H1 (cell line): ENCODE data around the gene ASS1. TPM values are rescaled to one million over a fixed set of nuclear protein-coding genes. Genes with fewer than 3 reads are reported as not detected.

Experiments used
- CTCF ChIA-PET: fragments of 300-600 bp; sonication (Branson Sonifier 250); formaldehyde crosslinking; loops from one replicate; lab custom pipeline; 2021; ENCODE audit not compliant: partially characterized antibody; lab: Charles Lee
- POLR2A ChIA-PET: fragments of 300-600 bp; sonication (Branson Sonifier 250); formaldehyde crosslinking; loops from one replicate; lab custom pipeline; 2021; ENCODE audit warnings: inconsistent platforms; ENCODE audit not compliant: partially characterized antibody; lab: Charles Lee
- DNase-seq, 2 experiments: peaks; one replicate each; pipeline versions ENCODE4 v3.0.0 to v3.0.0-alpha.2; 2010 to 2022; ENCODE audit warnings: low spot score in 2 of 2, low read depth in 1 of 2, mixed read lengths in 1 of 2
- FAIRE-seq: peaks from 2 replicates; lab custom pipeline; 2011; peaks lifted over from hg19 to GRCh38; lab: Jason Lieb, UNC
- H2AFZ ChIP-seq: 2 replicates; pipeline ENCODE4 v1.8.1; 2012; ENCODE audit warnings: low read length, inconsistent platforms
- H2AK5ac ChIP-seq: 2 replicates; pipeline ENCODE4 v1.6.1; 2013; ENCODE audit warnings: low read depth, low read length
- H2BK120ac ChIP-seq: replicated peaks from 2 replicates; pipeline ENCODE3; 2013; ENCODE audit warnings: low read depth, low read length, inconsistent platforms
- H2BK12ac ChIP-seq: 2 replicates; pipeline ENCODE4 v1.6.1; 2013; ENCODE audit warnings: low read depth, low read length
- H2BK15ac ChIP-seq: 2 replicates; pipeline ENCODE4 v1.6.1; 2013; ENCODE audit warnings: low read length
- H2BK20ac ChIP-seq: 2 replicates; pipeline ENCODE4 v1.6.1; 2013; ENCODE audit warnings: low read length
- H2BK5ac ChIP-seq: 2 replicates; pipeline ENCODE4 v1.6.1; 2013; ENCODE audit warnings: low read depth, low read length
- H3K14ac ChIP-seq: 2 replicates; pipeline ENCODE4 v1.6.1; 2013; ENCODE audit warnings: inconsistent platforms; ENCODE audit not compliant: insufficient read length
- H3K18ac ChIP-seq: 2 replicates; pipeline ENCODE4 v1.6.1; 2013; ENCODE audit warnings: low read length; ENCODE audit errors: extremely low read depth
- H3K23ac ChIP-seq: 2 replicates; pipeline ENCODE4 v1.6.1; 2013; ENCODE audit warnings: inconsistent platforms; ENCODE audit not compliant: insufficient read length
- H3K23me2 ChIP-seq: 2 replicates; pipeline ENCODE4 v1.6.1; 2013; ENCODE audit warnings: low read depth, low read length
- H3K27ac ChIP-seq: 2 replicates; pipeline ENCODE4 v1.6.1; 2011; ENCODE audit warnings: low read depth, low read length, inconsistent platforms
- H3K27me3 ChIP-seq, 4 experiments: replicated peaks in 1 of 4; 1 replicate in 1 of 4; 2 replicates in 3 of 4; pipeline versions ENCODE4 v1.6.1 to v1.8.1; 2011 to 2013; ENCODE audit warnings: low read length in 3 of 4, mild to moderate bottlenecking in 3 of 4, inconsistent platforms in 2 of 4, mixed read lengths in 2 of 4, moderate library complexity in 1 of 4; ENCODE audit not compliant: control insufficient read depth in 3 of 4, insufficient read depth in 3 of 4; ENCODE audit errors: extremely low read depth in 1 of 4
- H3K36me3 ChIP-seq, 4 experiments: 2 replicates each; pipeline versions ENCODE4 v1.6.1 to v1.8.1; 2011 to 2013; ENCODE audit warnings: mild to moderate bottlenecking in 4 of 4, low read length in 3 of 4, moderate library complexity in 2 of 4, control low read depth in 1 of 4, inconsistent platforms in 1 of 4; ENCODE audit not compliant: insufficient read depth in 4 of 4, control insufficient read depth in 2 of 4
- H3K4ac ChIP-seq: replicated peaks from 2 replicates; pipeline ENCODE3; 2013; ENCODE audit warnings: low read length, low read depth, mixed read lengths, inconsistent platforms; ENCODE audit not compliant: insufficient read length
- H3K4me1 ChIP-seq, 4 experiments: replicated peaks in 1 of 4; 1 replicate in 1 of 4; 2 replicates in 3 of 4; pipeline versions ENCODE4 v1.6.1 to v1.8.1; 2011 to 2013; ENCODE audit warnings: low read length in 3 of 4, inconsistent platforms in 2 of 4, mixed read lengths in 1 of 4; ENCODE audit not compliant: insufficient read depth in 4 of 4, control insufficient read depth in 3 of 4
- H3K4me2 ChIP-seq, 2 experiments: 2 replicates each; pipeline versions ENCODE4 v1.6.1 to v1.8.1; 2011 to 2013; ENCODE audit warnings: low read depth in 2 of 2, low read length in 2 of 2, control low read depth in 1 of 2, inconsistent platforms in 1 of 2, mild to moderate bottlenecking in 1 of 2; ENCODE audit not compliant: insufficient read depth in 1 of 2
- H3K4me3 ChIP-seq, 4 experiments: fragments of 200-600, 300-600 bp in 1 of 4; sonication (generic), shearing (Covaris generic), sonication (Bioruptor Twin) in 1 of 4; 2 replicates each; pipeline versions ENCODE4 v1.5.1 to v1.8.1; 2011 to 2016; ENCODE audit warnings: low read length in 4 of 4, low read depth in 3 of 4, control low read depth in 2 of 4, inconsistent platforms in 2 of 4, mild to moderate bottlenecking in 2 of 4, mixed read lengths in 1 of 4, moderate library complexity in 1 of 4; ENCODE audit not compliant: insufficient read depth in 2 of 4; ENCODE audit errors: extremely low read depth in 1 of 4
- H3K56ac ChIP-seq: replicated peaks from 2 replicates; pipeline ENCODE3; 2013; ENCODE audit warnings: low read depth, mild to moderate bottlenecking, mixed read lengths, low read length, inconsistent platforms; ENCODE audit not compliant: insufficient read length
- H3K79me1 ChIP-seq: 2 replicates; pipeline ENCODE4 v1.6.1; 2013; ENCODE audit warnings: low read depth, low read length, control low read depth
- H3K79me2 ChIP-seq, 2 experiments: 2 replicates each; pipeline versions ENCODE4 v1.6.1 to v1.8.1; 2012 to 2013; ENCODE audit warnings: low read length in 2 of 2, mild to moderate bottlenecking in 2 of 2, inconsistent platforms in 1 of 2; ENCODE audit not compliant: insufficient read depth in 2 of 2, control insufficient read depth in 1 of 2
- H3K9ac ChIP-seq, 4 experiments: replicated peaks in 1 of 4; 1 replicate in 1 of 4; 2 replicates in 3 of 4; pipeline versions ENCODE4 v1.6.1 to v1.8.1; 2011 to 2013; ENCODE audit warnings: low read depth in 3 of 4, low read length in 3 of 4, control low read depth in 2 of 4, mild to moderate bottlenecking in 2 of 4, moderate library complexity in 2 of 4, inconsistent platforms in 1 of 4; ENCODE audit errors: extremely low read depth in 1 of 4
- H3K9me3 ChIP-seq, 2 experiments: 2 replicates each; pipeline versions ENCODE4 v1.6.1 to v1.8.1; 2012 to 2013; ENCODE audit warnings: mild to moderate bottlenecking in 2 of 2, moderate library complexity in 2 of 2, control low read depth in 1 of 2, inconsistent platforms in 1 of 2, low read depth in 1 of 2, low read length in 1 of 2, mixed read lengths in 1 of 2; ENCODE audit not compliant: insufficient read depth in 2 of 2
- H4K20me1 ChIP-seq, 2 experiments: replicated peaks in 1 of 2; 2 replicates each; pipeline versions ENCODE3 to v1.8.1; 2011 to 2013; ENCODE audit warnings: inconsistent platforms in 2 of 2, low read length in 2 of 2, mild to moderate bottlenecking in 1 of 2; ENCODE audit not compliant: insufficient read depth in 2 of 2, control insufficient read depth in 1 of 2
- H4K5ac ChIP-seq: 2 replicates; pipeline ENCODE4 v1.6.1; 2013; ENCODE audit warnings: low read length, low read depth, mixed read lengths, inconsistent platforms; ENCODE audit not compliant: insufficient read length
- H4K8ac ChIP-seq: 2 replicates; pipeline ENCODE4 v1.8.0; 2013; ENCODE audit warnings: mild to moderate bottlenecking, moderate library complexity, low read length, inconsistent platforms; ENCODE audit not compliant: insufficient read depth; ENCODE audit errors: extremely low read depth
- H4K91ac ChIP-seq: replicated peaks from 2 replicates; pipeline ENCODE3; 2013; ENCODE audit warnings: low read length, mixed read lengths, inconsistent platforms; ENCODE audit not compliant: insufficient read length
- HDAC2 ChIP-seq, 2 experiments: fragments of 300-600 bp in 1 of 2; sonication (generic) in 1 of 2; IDR thresholded peaks; 2 replicates each; pipeline ENCODE4 v1.6.1; 2011 to 2012; ENCODE audit warnings: low read depth in 2 of 2, low read length in 2 of 2, mild to moderate bottlenecking in 2 of 2, moderate library complexity in 2 of 2, borderline replicate concordance in 1 of 2, inconsistent platforms in 1 of 2
- KDM1A ChIP-seq: fragments of 200-600, 300-600 bp; sonication (generic); IDR thresholded peaks from 2 replicates; pipeline ENCODE4 v1.7.1; 2016; ENCODE audit warnings: mild to moderate bottlenecking, low read length, borderline replicate concordance
- KDM4A ChIP-seq: IDR thresholded peaks from one replicate; pipeline ENCODE4 v1.7.1; 2012; ENCODE audit warnings: low read depth, mild to moderate bottlenecking, moderate library complexity, low read length, inconsistent platforms; ENCODE audit not compliant: severe bottlenecking
- POLR2AphosphoS5 ChIP-seq: IDR thresholded peaks from 2 replicates; pipeline ENCODE4 v1.6.1; 2011; ENCODE audit warnings: low read depth, low read length
- POU5F1 ChIP-seq: IDR thresholded peaks from 2 replicates; pipeline ENCODE4 v1.6.1; 2011; ENCODE audit warnings: low read depth, mild to moderate bottlenecking, low read length, moderate library complexity
- SIRT6 ChIP-seq: IDR thresholded peaks from one replicate; pipeline ENCODE4 v1.7.1; 2012; ENCODE audit warnings: low read length, inconsistent platforms
- SUZ12 ChIP-seq: fragments of 200-600 bp; sonication (generic); IDR thresholded peaks from 2 replicates; pipeline ENCODE4 v1.6.1; 2012; ENCODE audit warnings: mild to moderate bottlenecking, inconsistent platforms, low read length, moderate library complexity, mixed read lengths
- TAF1 ChIP-seq: IDR thresholded peaks from 2 replicates; pipeline ENCODE4 v1.6.1; 2011; ENCODE audit warnings: mild to moderate bottlenecking, low read depth, low read length
- WGBS, 2 experiments: shearing (Covaris generic) in 1 of 2; methylation state at CpG; one replicate each; pipeline versions ENCODE4 v1.1.6 to v1.1.7; 2013 to 2015; ENCODE audit warnings: low lambda C conversion rate in 2 of 2, mixed read lengths in 2 of 2, inconsistent platforms in 1 of 2, low coverage in 1 of 2, missing lambda C conversion rate in 1 of 2; ENCODE audit not compliant: insufficient replicate concordance in 2 of 2, insufficient coverage in 1 of 2, insufficient read length in 1 of 2; ENCODE audit errors: extremely low coverage in 1 of 2, missing lambda C conversion rate in 1 of 2; 5-methylcytosine and 5-hydroxymethylcytosine counted together
- polyA plus RNA-seq, 7 experiments: library from polyadenylated mRNA; depleted of rRNA in 3 of 7; stranded (reverse) in 5 of 7; unstranded in 2 of 7; fragments of >200 nt in 5 of 7; fragments of 200-250 nt in 2 of 7; gene quantifications; 1 replicate in 5 of 7; 2 replicates in 1 of 7; 4 replicates in 1 of 7; pipeline versions ENCODE4 v1.2.1 to v1.2.3, GENCODE V29; 2011 to 2013; ENCODE audit warnings: missing spikeins in 2 of 7, mixed read lengths in 2 of 7
- total RNA-seq: library from RNA; stranded (reverse); fragmentation: NEBNext Ultra II Directional; extraction: Animal tissue kit (Norgen Biotek cat#: 25700); gene quantifications from 2 replicates; pipeline ENCODE4 v1.2.1, GENCODE V29; 2021
- TF ChIP-seq, protein P1 (sequence below): IDR thresholded peaks from 2 replicates; pipeline ENCODE4 v1.6.1; 2011; ENCODE audit warnings: low read depth, mild to moderate bottlenecking, low read length; ENCODE audit not compliant: insufficient read depth

Gene ASS1
- total and polyA plus RNA-seq, 2 of the 8 experiments (the other 6 are each of a cell fraction or from before 2014, with no cell fraction given), result 108 to 296 TPM

DNA sequence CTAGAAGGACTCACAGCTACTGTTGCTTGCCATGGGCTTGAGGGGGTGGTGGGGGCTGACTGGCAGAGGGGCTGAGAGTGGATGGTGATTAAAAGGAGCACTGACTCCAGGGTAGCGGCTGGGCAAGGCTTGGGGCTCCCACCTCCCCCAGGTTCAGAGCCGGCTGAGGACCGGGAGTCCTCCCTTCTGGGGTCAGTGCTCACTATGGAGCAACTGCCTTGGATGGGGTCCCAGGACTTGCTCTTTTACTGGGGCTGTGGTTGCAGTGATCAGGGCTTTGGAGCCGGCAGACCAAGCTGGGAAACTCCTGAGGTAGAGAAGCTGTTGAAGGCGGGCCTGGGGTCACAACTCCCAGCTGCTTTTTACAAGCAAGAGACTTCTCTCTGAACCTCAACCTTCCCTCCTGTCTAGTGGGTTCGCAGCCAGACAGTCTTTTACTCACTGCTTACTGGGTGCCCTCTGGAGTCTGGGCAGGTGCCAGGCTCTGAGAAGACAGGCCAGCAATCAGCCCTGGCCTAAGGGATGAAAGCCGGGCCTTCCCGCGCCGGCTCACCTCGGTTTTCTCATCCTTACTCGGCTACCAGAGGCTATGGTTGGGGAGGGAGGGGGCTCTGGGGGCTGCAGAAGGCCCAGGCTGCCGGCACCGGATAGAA, 795 bp upstream of the ASS1 start:
- Histone ChIP-seq H3K36me3 (peaks cover 0 to 4% (median 0%) of the 10 kb centered on the region in 4 experiments; a peak in 1 of 8 replicates), H3K23ac (no peak overlapping the region), H3K4me3 (peak overlapping the region; percentile 51 to 77 (median 65); a peak in 6 of 8 replicates), H2AK5ac (no peak overlapping the region), H3K56ac (no peak overlapping the region), H3K4me1 (peaks cover 8 to 33% (median 24%) of the 10 kb centered on the region in 4 experiments), H3K27me3 (peaks cover 0 to 11% (median 7%) of the 10 kb centered on the region in 4 experiments; a peak in 3 of 7 replicates), H3K18ac (no peak overlapping the region; the same call in 1 of the 2 replicates), H3K27ac (no peak overlapping the region), H3K9ac (no peak overlapping the region), H4K91ac (no peak overlapping the region), H2BK12ac (no peak overlapping the region), H2AFZ (no peak overlapping the region), H4K20me1 (no peaks in the 10 kb centered on the region), H4K5ac (no peak overlapping the region), H3K4ac (no peak overlapping the region), H3K79me2 (peaks cover 0 to 20% of the 10 kb centered on the region in 2 experiments; a peak in 1 of 4 replicates), H4K8ac (peak overlapping the region; percentile 28; the same call in 1 of the 2 replicates), H2BK120ac (no peak overlapping the region), H3K79me1 (0 out of 2 replicates have a peak, but pooled peaks cover 2% of the 10 kb centered on the region), H3K9me3 (0 out of 4 replicates have a peak, but pooled peaks cover 0 to 7% of the 10 kb centered on the region in 2 experiments), H2BK15ac (0 out of 2 replicates have a peak overlapping the region, but pooled peaks have one; percentile 72), H3K23me2 (peaks cover 8% of the 10 kb centered on the region; the same call in 1 of the 2 replicates), H2BK5ac (no peak overlapping the region), H3K4me2 (peak overlapping the region; percentile 82 to 86), H3K14ac (no peak overlapping the region), H2BK20ac (peak overlapping the region; percentile 61; the same call in 1 of the 2 replicates)
- DNase-seq (no peak), FAIRE-seq (no peak)
- POLR2A ChIA-PET, result interaction anchor here (0.6 to 2.2 kb wide), 3 partner anchors 10 to 149 kb away, joined by 3 to 8 read pairs (median 3); no protein-coding TSS in a partner anchor
- CTCF ChIA-PET, result interaction anchor here (0.7 to 1.9 kb wide), 4 partner anchors 10 to 240 kb away, joined by 3 to 8 read pairs (median 4); no protein-coding TSS in a partner anchor
- 61% methylated on average over 10 of the region's 14 CpGs; no CpG with 5 or more reads in 1 of the 2 experiments for WGBS, 2 experiments
- TF ChIP-seq, protein P1, sequence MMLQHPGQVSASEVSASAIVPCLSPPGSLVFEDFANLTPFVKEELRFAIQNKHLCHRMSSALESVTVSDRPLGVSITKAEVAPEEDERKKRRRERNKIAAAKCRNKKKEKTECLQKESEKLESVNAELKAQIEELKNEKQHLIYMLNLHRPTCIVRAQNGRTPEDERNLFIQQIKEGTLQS, result no peak
- TF ChIP-seq POLR2AphosphoS5 (no peak), SUZ12 (no peak), TAF1 (no peak), KDM1A (peak; percentile 93), HDAC2 (IDR thresholded peaks at IDR 0.05; ENCODE audit: borderline replicate concordance in 1 of 2, low read depth in 2 of 2, low read length in 2 of 2) (0 out of 4 replicates have a peak, but pooled peaks of 1 of the 2 experiments have one; percentile 19), KDM4A (no peak), SIRT6 (no peak), POU5F1 (no peak)
